RPMI7951 (cell line): ENCODE measurements around the gene MINK1. TPM values are rescaled to one million over a fixed set of nuclear protein-coding genes. Genes with fewer than 3 reads are reported as not detected.

ENCODE experiments used
- DNase-seq: peaks from one replicate; pipeline ENCODE4 v3.0.0-alpha.2; 2012; ENCODE audit warnings: low read depth
- total RNA-seq: library from RNA; depleted of rRNA; stranded (reverse); fragments of >200 nt; shearing (Covaris generic); gene quantifications from 2 replicates; pipeline ENCODE4 v1.2.3, GENCODE V29; 2014

MINK1 gene
- total RNA-seq, 1 experiment from 2014 or later: 11.1 TPM

DNA sequence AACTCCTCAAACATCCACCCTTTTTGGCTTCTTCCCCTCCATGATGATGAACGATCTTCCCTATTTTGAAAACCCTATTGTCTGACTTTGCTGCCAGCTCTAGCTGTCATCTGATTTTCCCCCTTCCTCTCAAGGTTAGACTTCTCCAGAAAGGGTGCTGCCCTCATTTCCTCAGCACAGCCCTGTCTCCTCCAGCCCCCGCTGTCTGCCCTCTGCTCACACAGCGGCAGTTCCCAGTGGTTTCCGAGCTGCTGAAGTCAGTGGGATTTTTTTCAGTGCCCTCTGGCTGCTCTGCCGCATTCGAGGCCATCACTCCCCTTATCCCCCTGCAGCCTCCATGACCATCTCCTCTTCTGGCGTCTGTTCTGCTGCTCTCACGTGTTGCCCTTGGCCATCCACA is 39.6 kb downstream of the MINK1 start:
- no peak for DNase-seq

DNA sequence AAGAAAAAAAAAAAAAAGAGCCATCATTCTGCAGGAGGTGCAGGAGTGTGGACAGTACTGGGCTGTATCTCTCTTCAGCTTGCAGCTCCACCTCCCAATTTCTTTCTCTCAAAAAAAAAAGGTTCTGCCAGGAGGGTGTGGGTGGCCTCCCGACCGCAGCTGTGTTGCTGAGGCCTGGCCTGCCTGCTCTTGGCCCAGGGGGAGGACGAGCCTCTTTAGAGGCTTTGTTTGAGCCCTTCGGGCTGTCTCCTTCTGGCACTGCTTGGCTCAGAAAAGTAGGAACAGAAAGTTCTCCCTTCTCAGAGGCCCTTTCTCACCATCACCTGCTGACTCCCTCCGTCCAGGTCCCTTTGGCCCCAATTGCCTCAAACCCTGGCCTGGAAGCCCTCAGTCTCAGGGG is 43.9 kb downstream of the MINK1 start:
- DNase-seq: no peak

GRCh38 chr17:4879601-4880000 is 46.5 kb downstream of the MINK1 start:
- DNase-seq: no peak

DNA sequence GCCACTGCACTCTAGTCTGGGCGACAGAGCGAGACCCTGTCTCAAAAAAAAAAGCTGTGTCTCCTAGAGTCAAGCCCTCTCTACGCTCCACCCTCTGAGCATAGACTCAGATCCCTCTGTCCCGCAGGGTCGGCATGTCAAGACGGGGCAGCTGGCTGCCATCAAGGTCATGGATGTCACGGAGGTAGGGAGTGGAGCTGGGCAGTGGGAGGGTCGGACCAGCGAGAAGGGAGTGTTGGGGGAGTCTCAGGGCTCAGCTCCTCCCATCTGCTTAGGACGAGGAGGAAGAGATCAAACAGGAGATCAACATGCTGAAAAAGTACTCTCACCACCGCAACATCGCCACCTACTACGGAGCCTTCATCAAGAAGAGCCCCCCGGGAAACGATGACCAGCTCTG is 47.7 kb downstream of the MINK1 start:
- no peak for DNase-seq

DNA sequence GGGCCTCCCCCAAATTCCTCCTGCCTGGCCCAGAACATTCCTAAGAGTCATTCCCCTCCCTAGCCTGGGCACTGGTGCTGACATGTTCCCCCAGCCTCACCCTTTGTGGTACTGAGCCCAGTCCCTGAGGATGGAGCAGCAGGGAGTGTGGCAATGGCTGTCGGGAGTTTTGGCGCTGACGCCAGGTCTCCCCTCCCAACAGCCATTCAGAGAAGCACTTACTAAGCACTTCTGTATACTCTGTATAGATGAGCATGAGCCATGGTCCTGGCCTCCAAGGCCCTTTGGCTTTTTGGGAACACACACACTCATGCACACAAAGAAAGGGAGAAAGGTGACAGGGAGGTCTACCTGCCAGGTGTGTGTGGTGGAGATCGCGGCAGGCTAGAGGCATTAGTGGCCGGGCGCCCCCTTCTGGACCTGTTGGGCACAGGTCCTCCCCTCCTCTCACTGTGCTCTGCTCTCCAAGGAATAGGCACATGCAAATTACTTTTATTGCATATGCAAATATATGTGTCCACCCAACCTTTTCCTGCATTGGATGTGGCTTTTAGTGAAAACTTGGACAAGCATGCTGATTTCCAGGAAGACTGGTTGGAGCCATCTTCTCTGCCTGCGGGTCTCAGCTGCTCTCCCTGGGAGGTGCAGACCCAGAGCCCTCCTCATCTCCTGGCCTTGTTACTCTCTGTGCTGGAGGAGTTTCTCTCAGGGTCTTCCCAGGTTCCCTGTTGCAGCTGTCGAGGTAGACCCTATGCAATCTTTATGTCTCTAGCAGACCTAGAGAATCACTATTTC is 48.8 kb downstream of the MINK1 start:
- DNase-seq: no peak

GRCh38 chr17:4884489-4884888 is 51.3 kb downstream of the MINK1 start:
- DNase-seq: no peak

DNA sequence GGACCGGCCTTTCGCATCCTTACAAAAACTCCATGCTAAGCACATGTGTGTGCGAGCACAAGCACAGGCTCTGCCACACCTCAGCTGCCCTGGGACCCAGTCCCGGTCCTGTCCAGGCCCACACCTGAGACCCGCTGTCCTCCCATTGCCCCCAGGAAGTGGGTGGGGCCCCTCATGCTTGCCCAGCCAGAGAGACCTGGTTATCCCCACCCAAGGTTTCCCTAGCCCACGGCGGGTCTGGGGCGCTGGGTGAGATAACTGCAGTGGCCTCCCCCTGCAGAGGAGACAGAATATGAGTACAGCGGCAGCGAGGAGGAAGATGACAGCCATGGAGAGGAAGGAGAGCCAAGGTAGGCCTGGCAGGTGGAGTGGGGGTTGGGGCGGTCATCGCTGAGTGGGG is 53.7 kb downstream of the MINK1 start:
- no peak for DNase-seq

DNA sequence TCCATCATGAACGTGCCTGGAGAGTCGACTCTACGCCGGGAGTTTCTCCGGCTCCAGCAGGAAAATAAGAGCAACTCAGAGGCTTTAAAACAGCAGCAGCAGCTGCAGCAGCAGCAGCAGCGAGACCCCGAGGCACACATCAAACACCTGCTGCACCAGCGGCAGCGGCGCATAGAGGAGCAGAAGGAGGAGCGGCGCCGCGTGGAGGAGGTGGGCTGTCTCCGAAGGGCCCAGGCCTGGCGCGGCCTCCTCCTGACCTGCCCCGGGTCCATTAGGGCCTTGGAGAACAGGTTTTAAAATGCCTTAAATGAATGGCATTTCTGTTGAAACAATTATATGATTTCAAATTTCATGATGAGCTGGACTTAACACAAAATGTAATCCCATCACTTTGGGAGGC is 54.4 kb downstream of the MINK1 start:
- no peak for DNase-seq

DNA sequence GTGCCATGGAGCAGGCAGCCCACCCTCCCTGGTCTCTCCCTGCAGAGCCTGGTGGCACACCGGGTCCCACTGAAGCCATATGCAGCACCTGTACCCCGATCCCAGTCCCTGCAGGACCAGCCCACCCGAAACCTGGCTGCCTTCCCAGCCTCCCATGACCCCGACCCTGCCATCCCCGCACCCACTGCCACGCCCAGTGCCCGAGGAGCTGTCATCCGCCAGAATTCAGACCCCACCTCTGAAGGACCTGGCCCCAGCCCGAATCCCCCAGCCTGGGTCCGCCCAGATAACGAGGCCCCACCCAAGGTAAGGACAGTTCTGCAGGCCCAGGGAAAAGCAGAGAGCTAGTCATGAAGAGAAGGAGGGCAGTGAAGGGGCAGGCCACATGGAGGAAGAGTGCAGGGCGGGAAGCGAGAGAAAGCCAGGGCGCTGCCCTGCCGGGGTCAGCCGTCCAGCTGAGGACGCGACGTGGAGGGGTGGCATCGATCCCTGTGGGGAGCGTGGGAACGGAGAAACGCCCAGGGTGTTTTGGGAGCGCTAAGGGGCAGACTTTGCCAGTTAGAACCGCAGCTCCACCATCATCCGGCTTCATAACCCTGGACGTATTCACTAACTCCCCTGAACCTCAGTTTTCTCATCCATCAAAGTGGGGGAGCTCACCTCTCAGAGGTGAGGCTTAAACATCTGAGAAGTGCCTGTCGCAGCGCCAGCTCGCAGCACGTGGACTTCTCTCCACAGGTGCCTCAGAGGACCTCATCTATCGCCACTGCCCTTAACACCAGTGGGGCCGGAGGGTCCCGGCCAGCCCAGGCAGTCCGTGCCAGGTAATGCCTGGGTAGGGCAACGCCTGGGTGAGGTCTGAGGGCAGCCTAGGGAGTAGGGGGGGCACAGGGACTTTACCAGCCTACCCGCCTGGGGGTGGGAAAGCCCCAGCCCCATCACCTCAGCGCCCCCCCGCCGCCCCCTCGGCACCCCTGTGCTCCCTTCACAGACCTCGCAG is 58.6 kb downstream of the MINK1 start:
- DNase-seq: no peak

DNA sequence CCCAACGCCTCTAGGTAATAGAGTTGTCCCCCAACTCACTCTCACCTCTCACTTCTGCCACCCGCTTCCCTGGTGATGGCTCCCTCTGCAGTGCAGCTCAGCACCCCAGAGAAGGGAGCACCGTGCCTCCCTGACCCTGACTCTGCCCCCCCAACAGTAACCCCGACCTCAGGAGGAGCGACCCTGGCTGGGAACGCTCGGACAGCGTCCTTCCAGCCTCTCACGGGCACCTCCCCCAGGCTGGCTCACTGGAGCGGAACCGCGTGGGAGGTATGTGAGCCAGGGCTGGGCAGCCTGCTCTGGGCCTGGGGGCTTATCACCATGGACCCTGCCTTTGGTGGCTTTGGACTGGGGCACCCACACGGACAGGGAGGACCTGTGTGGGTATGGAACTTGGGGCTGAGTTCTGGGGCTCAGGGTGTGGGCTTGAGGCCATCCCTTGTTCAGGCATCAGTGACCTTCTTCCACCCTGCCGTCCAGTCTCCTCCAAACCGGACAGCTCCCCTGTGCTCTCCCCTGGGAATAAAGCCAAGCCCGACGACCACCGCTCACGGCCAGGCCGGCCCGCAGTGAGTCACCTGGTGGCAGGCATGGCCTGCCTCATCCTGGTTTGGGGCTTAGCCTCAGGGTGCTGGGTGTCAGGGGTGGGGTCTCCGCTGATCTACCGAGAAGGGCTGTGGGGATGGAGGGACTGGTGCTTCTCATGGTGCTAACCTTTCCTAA is 59.5 kb downstream of the MINK1 start:
- no peak for DNase-seq

DNA sequence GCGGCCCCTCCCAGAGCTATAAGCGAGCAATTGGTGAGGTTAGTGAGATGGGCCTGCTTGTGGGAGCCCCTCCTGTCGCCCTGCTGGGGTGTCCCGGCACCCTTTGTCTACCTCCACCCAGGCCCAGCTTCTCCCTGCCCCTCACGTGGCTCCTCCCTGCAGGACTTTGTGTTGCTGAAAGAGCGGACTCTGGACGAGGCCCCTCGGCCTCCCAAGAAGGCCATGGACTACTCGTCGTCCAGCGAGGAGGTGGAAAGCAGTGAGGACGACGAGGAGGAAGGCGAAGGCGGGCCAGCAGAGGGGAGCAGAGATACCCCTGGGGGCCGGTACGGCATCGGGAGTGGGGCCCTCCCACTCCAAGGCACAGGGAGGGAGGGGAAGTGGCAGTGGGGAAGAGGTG is 60.1 kb downstream of the MINK1 start:
- DNase-seq: no peak

GRCh38 chr17:4893721-4894560 is 60.8 kb downstream of the MINK1 start:
- DNase-seq: no peak

DNA sequence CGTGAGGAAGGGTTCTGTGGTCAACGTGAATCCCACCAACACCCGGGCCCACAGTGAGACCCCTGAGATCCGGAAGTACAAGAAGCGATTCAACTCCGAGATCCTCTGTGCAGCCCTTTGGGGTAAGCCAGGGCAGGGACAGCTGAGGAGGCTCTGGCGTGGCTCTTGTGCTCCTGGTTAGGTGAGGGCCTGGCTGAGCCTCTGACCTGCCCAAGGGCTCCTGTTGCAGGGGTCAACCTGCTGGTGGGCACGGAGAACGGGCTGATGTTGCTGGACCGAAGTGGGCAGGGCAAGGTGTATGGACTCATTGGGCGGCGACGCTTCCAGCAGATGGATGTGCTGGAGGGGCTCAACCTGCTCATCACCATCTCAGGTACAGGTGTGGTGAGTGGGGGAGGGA is 62.0 kb downstream of the MINK1 start:
- no peak for DNase-seq

- DNase-seq: no peak
Observed at GRCh38 chr17:4895657-4896331, 62.7 kb downstream of the MINK1 start.

DNA sequence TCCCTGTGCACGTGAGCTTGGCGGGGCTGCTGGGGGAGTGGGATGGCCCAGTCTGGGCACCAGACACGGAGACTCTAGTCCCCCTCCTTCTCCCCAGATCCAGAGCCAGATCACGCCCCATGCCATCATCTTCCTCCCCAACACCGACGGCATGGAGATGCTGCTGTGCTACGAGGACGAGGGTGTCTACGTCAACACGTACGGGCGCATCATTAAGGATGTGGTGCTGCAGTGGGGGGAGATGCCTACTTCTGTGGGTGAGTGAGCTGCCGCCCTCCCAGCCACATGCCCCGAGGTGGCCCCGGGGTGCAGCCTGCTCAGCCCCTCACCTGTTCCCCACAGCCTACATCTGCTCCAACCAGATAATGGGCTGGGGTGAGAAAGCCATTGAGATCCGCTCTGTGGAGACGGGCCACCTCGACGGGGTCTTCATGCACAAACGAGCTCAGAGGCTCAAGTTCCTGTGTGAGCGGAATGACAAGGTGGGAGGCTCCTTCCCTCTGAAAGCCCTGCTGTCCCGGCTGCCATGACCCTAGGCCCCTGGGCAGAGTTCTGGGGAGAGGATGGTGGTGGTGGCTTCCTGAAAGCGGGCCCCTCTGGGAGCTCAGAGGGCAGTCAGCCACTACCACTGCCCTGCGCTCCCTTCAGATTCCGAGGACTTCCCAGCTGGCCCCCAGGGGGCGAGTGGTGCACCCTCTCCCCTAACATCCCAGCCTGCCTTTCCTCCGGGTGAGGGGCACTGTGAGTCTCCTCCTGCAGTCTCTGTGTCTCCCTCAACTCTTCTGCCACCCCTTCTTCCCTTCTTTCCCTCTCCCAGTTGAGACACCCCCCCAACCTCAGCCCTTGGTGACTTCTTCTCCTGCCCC is 63.4 kb downstream of the MINK1 start:
- DNase-seq: no peak

DNA sequence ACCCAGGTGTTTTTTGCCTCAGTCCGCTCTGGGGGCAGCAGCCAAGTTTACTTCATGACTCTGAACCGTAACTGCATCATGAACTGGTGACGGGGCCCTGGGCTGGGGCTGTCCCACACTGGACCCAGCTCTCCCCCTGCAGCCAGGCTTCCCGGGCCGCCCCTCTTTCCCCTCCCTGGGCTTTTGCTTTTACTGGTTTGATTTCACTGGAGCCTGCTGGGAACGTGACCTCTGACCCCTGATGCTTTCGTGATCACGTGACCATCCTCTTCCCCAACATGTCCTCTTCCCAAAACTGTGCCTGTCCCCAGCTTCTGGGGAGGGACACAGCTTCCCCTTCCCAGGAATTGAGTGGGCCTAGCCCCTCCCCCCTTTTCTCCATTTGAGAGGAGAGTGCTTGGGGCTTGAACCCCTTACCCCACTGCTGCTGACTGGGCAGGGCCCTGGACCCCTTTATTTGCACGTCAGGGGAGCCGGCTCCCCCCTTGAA is 64.1 kb downstream of the MINK1 start:
- no peak for DNase-seq

GRCh38 chr17:4897785-4898184 is 64.6 kb downstream of the MINK1 start:
- no peak for DNase-seq

GRCh38 chr17:4898351-4898750 is 65.2 kb downstream of the MINK1 start:
- no peak for DNase-seq

DNA sequence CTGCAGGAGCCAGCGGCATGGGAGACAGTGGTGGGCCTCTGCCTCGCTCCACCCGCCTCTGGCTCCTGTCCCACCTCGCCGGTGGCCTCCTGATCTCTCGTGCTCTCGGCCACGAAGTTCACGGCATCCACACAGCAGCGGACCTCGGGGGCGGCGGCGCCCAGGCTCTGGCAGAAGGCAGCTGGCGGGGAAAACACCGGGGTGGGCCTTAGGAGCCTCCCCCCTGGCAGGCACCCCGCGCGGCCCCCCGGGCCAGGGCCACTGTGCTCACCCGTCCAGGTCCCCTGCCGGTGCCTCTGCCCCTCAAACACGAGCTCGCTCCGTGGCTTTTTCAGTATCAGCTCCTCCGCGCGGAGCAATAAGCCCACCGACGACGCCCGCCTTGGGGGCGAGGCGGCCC is 65.8 kb downstream of the MINK1 start:
- no peak for DNase-seq
